Naive thymus-derived CD4-positive, alpha-beta T cell (primary cell): ENCODE data around the gene GEMIN7. TPM values are rescaled to one million over a fixed set of nuclear protein-coding genes. Genes with fewer than 3 reads are reported as not detected.

Experiments used
- ATAC-seq: fragments of 150-1000 bp; cut with Tn5 transposase; 2 replicates; pipeline ENCODE4 v1.10.0; 2021; ENCODE audit warnings: mild to moderate bottlenecking, moderate library complexity
- CTCF ChIA-PET: fragments of 350-600 bp; sonication (Branson Sonifier 250); formaldehyde crosslinking; loops from one replicate; lab custom pipeline; 2021; ENCODE audit warnings: antibody characterized with exemption; lab: Charles Lee
- POLR2A ChIA-PET: fragments of 350-600 bp; sonication (Branson Sonifier 250); formaldehyde crosslinking; loops from one replicate; lab custom pipeline; 2021; ENCODE audit warnings: antibody characterized with exemption, inconsistent platforms; lab: Charles Lee
- DNase-seq, 9 donors: peaks; one replicate each; pipeline versions ENCODE4 v3.0.0 to v3.0.0-alpha.2; 2020 to 2022; ENCODE audit warnings: mixed read lengths in 1 of 9
- H3K27ac ChIP-seq: one replicate; pipeline ENCODE4 v1.7.0; 2013; ENCODE audit warnings: mild to moderate bottlenecking, low read depth, low read length, moderate library complexity
- H3K27me3 ChIP-seq, 2 donors: one replicate each; pipeline ENCODE4 v1.7.0; 2013; ENCODE audit warnings: low read length in 2 of 2, mild to moderate bottlenecking in 2 of 2, moderate library complexity in 2 of 2; ENCODE audit not compliant: control insufficient read depth in 2 of 2, insufficient read depth in 2 of 2
- H3K36me3 ChIP-seq, 3 experiments: 1 replicate in 2 of 3; 2 replicates in 1 of 3; pipeline ENCODE4 v1.7.0; 2013; ENCODE audit warnings: low read length in 3 of 3, mild to moderate bottlenecking in 3 of 3, moderate library complexity in 1 of 3; ENCODE audit not compliant: insufficient read depth in 3 of 3, control insufficient read depth in 2 of 3
- H3K4me1 ChIP-seq, 2 donors: one replicate each; pipeline ENCODE4 v1.7.0; 2013; ENCODE audit warnings: low read length in 2 of 2, mild to moderate bottlenecking in 2 of 2, moderate library complexity in 1 of 2; ENCODE audit not compliant: control insufficient read depth in 2 of 2, insufficient read depth in 2 of 2
- H3K4me3 ChIP-seq: 2 replicates; pipeline ENCODE4 v1.7.0; 2013; ENCODE audit warnings: mild to moderate bottlenecking, low read length
- H3K9me3 ChIP-seq, 3 experiments: 1 replicate in 2 of 3; 2 replicates in 1 of 3; pipeline ENCODE4 v1.7.0; 2013; ENCODE audit warnings: low read length in 3 of 3; ENCODE audit not compliant: control insufficient read depth in 2 of 3
- H3K27ac Mint-ChIP-seq, 9 donors: one replicate each; pipeline ENCODE4 v1.8.0; 2020 to 2022; ENCODE audit warnings: mixed read lengths in 9 of 9, mild to moderate bottlenecking in 8 of 9, moderate library complexity in 5 of 9, inconsistent platforms in 2 of 9
- H3K27me3 Mint-ChIP-seq, 5 donors: one replicate each; pipeline ENCODE4 v1.8.0; 2021 to 2022; ENCODE audit warnings: mixed read lengths in 5 of 5, mild to moderate bottlenecking in 1 of 5
- H3K36me3 Mint-ChIP-seq, 5 donors: one replicate each; pipeline ENCODE4 v1.8.0; 2020 to 2022; ENCODE audit warnings: mixed read lengths in 5 of 5, mild to moderate bottlenecking in 3 of 5, inconsistent platforms in 1 of 5
- H3K4me1 Mint-ChIP-seq, 7 donors: one replicate each; pipeline ENCODE4 v1.8.0; 2020 to 2022; ENCODE audit warnings: mixed read lengths in 7 of 7, mild to moderate bottlenecking in 3 of 7, inconsistent platforms in 1 of 7
- H3K4me3 Mint-ChIP-seq, 10 donors: one replicate each; pipeline ENCODE4 v1.8.0; 2020 to 2022; ENCODE audit warnings: mild to moderate bottlenecking in 10 of 10, mixed read lengths in 10 of 10, moderate library complexity in 6 of 10, inconsistent platforms in 2 of 10
- H3K9me3 Mint-ChIP-seq, 11 donors: one replicate each; pipeline ENCODE4 v1.8.0; 2020 to 2022; ENCODE audit warnings: mixed read lengths in 11 of 11, mild to moderate bottlenecking in 4 of 11, inconsistent platforms in 1 of 11, moderate library complexity in 1 of 11
- intact Hi-C, 2 donors: fragments of 100-400 bp; cut with micrococcal nuclease; formaldehyde crosslinking; loops; one replicate each; pipeline ENCODE4 v1.15.1; 2023
- polyA plus RNA-seq, 2 donors: library from polyadenylated mRNA; unstranded; fragments of 300-500 nt; fragmentation: Illumina TruSeq; gene quantifications; one replicate each; pipeline ENCODE4 v1.2.3, GENCODE V29; 2021
- total RNA-seq, 6 experiments: library from RNA in 5 of 6; stranded (reverse) in 5 of 6; gene quantifications; 1 replicate in 5 of 6; 2 replicates in 1 of 6; pipeline ENCODE4 v1.2.3 and lab custom pipeline; 2021 to 2026

Gene GEMIN7
- total and polyA plus RNA-seq, 7 experiments from 2014 or later: 4.9 to 65.5 (median 18.7) TPM

- Histone ChIP-seq H3K4me3 (no peak overlapping the region), H3K4me1 (no peaks in the 10 kb centered on the region), H3K36me3 (peaks cover 0 to 95% (median 40%) of the 10 kb centered on the region in 3 experiments), H3K9me3 (no peaks in the 10 kb centered on the region), H3K27me3 (no peaks in the 10 kb centered on the region), H3K27ac (no peak overlapping the region)
- Mint-ChIP-seq H3K4me1 (peaks cover 0 to 15% (median 3%) of the 10 kb centered on the region in 7 donors), H3K4me3 (no peak overlapping the region), H3K27me3 (no peaks in the 10 kb centered on the region), H3K9me3 (peaks cover 0 to 2% (median 0%) of the 10 kb centered on the region in 11 donors), H3K27ac (peak overlapping the region in 2 of 9 donors; percentile 38 to 75), H3K36me3 (peaks cover 3 to 39% (median 5%) of the 10 kb centered on the region in 5 donors)
- ChIA-PET CTCF (interaction anchor here (1.1 to 1.4 kb wide), 3 partner anchors 14 to 30 kb away, joined by 4 to 8 read pairs (median 4); partner anchors contain the start of gene CLASRP), POLR2A (no interaction called here)
- DNase-seq: no peak
- intact Hi-C loops: loop anchor here (1.0 kb wide), 6 partner anchors 18 to 155 kb away; partner anchors contain the start of genes CLASRP (in 1 of the 2) and ZNF296 (in 1 of the 2)
- no peak for ATAC-seq
These were observed 20.4 kb upstream of the GEMIN7 start for GRCh38 chr19:45058622-45059159.

GRCh38 chr19:45059258-45059965 is 19.6 kb upstream of the GEMIN7 start:
- H3K4me1 ChIP-seq: no peaks in the 10 kb centered on the region
- no peaks in the 10 kb centered on the region for H3K27me3 ChIP-seq
- ChIA-PET POLR2A (no interaction called here), CTCF (interaction anchor here (0.5 to 1.5 kb wide), 9 partner anchors 9 to 70 kb away, joined by 3 to 8 read pairs (median 4); partner anchors contain the start of gene CLASRP)
- no peaks in the 10 kb centered on the region for H3K27me3 Mint-ChIP-seq
- peaks cover 0 to 15% (median 3%) of the 10 kb centered on the region in 7 donors for H3K4me1 Mint-ChIP-seq
- no peak overlapping the region for H3K4me3 ChIP-seq
- no peak overlapping the region for H3K27ac ChIP-seq
- no peak overlapping the region for H3K4me3 Mint-ChIP-seq
- ATAC-seq: peak; percentile 95
- no peaks in the 10 kb centered on the region for H3K9me3 ChIP-seq
- H3K36me3 Mint-ChIP-seq: peaks cover 3 to 35% (median 5%) of the 10 kb centered on the region in 5 donors
- peak overlapping the region in 8 of 9 donors; percentile 16 to 90 (median 66) for H3K27ac Mint-ChIP-seq
- H3K36me3 ChIP-seq: peaks cover 0 to 95% (median 38%) of the 10 kb centered on the region in 3 experiments
- intact Hi-C loops: loop anchor here (1.0 kb wide), 6 partner anchors 17 to 156 kb away; partner anchors contain the start of genes CLASRP (in 1 of the 2) and ZNF296 (in 1 of the 2)
- peak; percentile 60 to 86 (median 75) for DNase-seq
- H3K9me3 Mint-ChIP-seq: peaks cover 0 to 2% (median 0%) of the 10 kb centered on the region in 11 donors

- ChIA-PET POLR2A (no interaction called here), CTCF (interaction anchor here (0.6 kb wide), 1 partner anchor 57 kb away, joined by 4 read pairs; no protein-coding TSS in a partner anchor)
- Mint-ChIP-seq H3K27ac (no peak overlapping the region), H3K27me3 (no peaks in the 10 kb centered on the region), H3K36me3 (peaks cover 3 to 31% (median 5%) of the 10 kb centered on the region in 5 donors), H3K9me3 (peaks cover 0 to 2% (median 0%) of the 10 kb centered on the region in 11 donors), H3K4me1 (peaks cover 0 to 11% (median 3%) of the 10 kb centered on the region in 7 donors), H3K4me3 (no peak overlapping the region)
- Histone ChIP-seq H3K4me3 (no peak overlapping the region), H3K27me3 (no peaks in the 10 kb centered on the region), H3K36me3 (peaks cover 0 to 92% (median 29%) of the 10 kb centered on the region in 3 experiments), H3K4me1 (no peaks in the 10 kb centered on the region), H3K27ac (no peak overlapping the region), H3K9me3 (no peaks in the 10 kb centered on the region)
- intact Hi-C loops: no loop called here
- no peak for DNase-seq
- ATAC-seq: no peak
These were observed 17.1 kb upstream of the GEMIN7 start for GRCh38 chr19:45061965-45062364.

GRCh38 chr19:45063851-45064801 is 14.9 kb upstream of the GEMIN7 start:
- peaks cover 0 to 2% (median 0%) of the 10 kb centered on the region in 11 donors for H3K9me3 Mint-ChIP-seq
- ChIA-PET CTCF (no interaction called here), POLR2A (no interaction called here)
- intact Hi-C loops: no loop called here
- Histone ChIP-seq H3K4me3 (no peak overlapping the region), H3K27me3 (no peaks in the 10 kb centered on the region), H3K9me3 (no peaks in the 10 kb centered on the region), H3K36me3 (peaks cover 0 to 91% (median 25%) of the 10 kb centered on the region in 3 experiments), H3K4me1 (no peaks in the 10 kb centered on the region), H3K27ac (no peak overlapping the region)
- H3K27me3 Mint-ChIP-seq: no peaks in the 10 kb centered on the region
- no peak for DNase-seq
- H3K27ac Mint-ChIP-seq: peak overlapping the region in 1 of 9 donors; percentile 34
- H3K4me3 Mint-ChIP-seq: no peak overlapping the region
- H3K36me3 Mint-ChIP-seq: peaks cover 3 to 23% (median 5%) of the 10 kb centered on the region in 5 donors
- ATAC-seq: no peak
- H3K4me1 Mint-ChIP-seq: peaks cover 0 to 11% (median 3%) of the 10 kb centered on the region in 7 donors

- H3K36me3 ChIP-seq: peaks cover 0 to 91% (median 11%) of the 10 kb centered on the region in 3 experiments
- peak overlapping the region in 1 of 9 donors; percentile 25 for H3K27ac Mint-ChIP-seq
- no peaks in the 10 kb centered on the region for H3K27me3 ChIP-seq
These were observed 12.0 kb upstream of the GEMIN7 start for GRCh38 chr19:45066921-45067661.

More at GRCh38 chr19:45066921-45067661, 12.0 kb upstream of the GEMIN7 start:
- POLR2A ChIA-PET: interaction anchor here (0.6 kb wide), 1 partner anchor 128 kb away, joined by 3 read pairs; no protein-coding TSS in a partner anchor
- no peak for ATAC-seq
- no peak overlapping the region for H3K4me3 ChIP-seq
- no peaks in the 10 kb centered on the region for H3K4me1 ChIP-seq
- Mint-ChIP-seq H3K4me3 (no peak overlapping the region), H3K9me3 (no peaks in the 10 kb centered on the region), H3K36me3 (peaks cover 0 to 21% (median 4%) of the 10 kb centered on the region in 5 donors), H3K4me1 (no peaks in the 10 kb centered on the region), H3K27me3 (no peaks in the 10 kb centered on the region)
- H3K9me3 ChIP-seq: no peaks in the 10 kb centered on the region
- DNase-seq: no peak
- no peak overlapping the region for H3K27ac ChIP-seq
- intact Hi-C loops: no loop called here
- CTCF ChIA-PET: no interaction called here
